Measurements from ENCODE around the gene SH3GL1.

The SH3GL1 gene

GRCh38 chr19:4313847-4314490, 86.4 kb downstream of the SH3GL1 start:
- DNase-seq (ENCODE audit: low read depth) = no peak

Data from activated T-helper 1 cell treated with Interleukin-2 at 50 U/mL for 16 hours (primary cell).